Measurements from ENCODE around the gene KCNC2. TPM values are rescaled to one million over a fixed set of nuclear protein-coding genes. Genes with fewer than 3 reads are reported as not detected.

Gene KCNC2
- total RNA-seq, 1 experiment from 2014 or later = not detected

DNA sequence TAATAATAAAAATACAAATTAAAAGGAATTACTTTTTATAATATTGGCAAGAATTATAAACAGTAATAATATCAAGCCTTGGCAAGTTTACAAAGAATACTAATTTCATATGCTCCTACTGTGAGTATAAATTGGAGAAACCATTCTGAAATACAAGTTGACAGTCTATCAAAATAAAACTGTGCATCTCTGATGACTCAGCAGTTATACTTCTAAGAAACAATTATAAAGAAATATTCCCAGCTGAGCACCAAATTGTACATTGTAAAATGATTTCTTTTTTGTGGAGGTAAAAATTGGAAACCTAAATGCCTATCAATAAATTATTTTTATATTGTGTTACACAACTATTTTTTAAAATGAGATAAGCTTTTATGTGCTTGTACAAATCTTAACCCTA, 35.5 kb upstream of the KCNC2 start:
- H3K9me3 ChIP-seq (ENCODE audit: insufficient read depth, low read depth) = no peaks in the 10 kb centered on the region; the same call in 1 of the 2 replicates
- no peak overlapping the region for H3K4me2 ChIP-seq
- H3K79me2 ChIP-seq (ENCODE audit: low read depth) = no peaks in the 10 kb centered on the region
- no TSS peak for BruUV-seq (replicated peaks)
- no peak overlapping the region for H3K4me3 ChIP-seq
- H3K27me3 ChIP-seq (ENCODE audit: insufficient read depth, low read depth) = no peaks in the 10 kb centered on the region
- no peak for DNase-seq
- ChIA-PET CTCF (no interaction called here), POLR2A (ENCODE audit: unreplicated experiment) (no interaction called here)
- peaks cover 4% of the 10 kb centered on the region; the same call in 1 of the 2 replicates for H3K9me2 ChIP-seq (ENCODE audit: insufficient read depth)
- H4K20me1 ChIP-seq (ENCODE audit: insufficient read depth) = no peaks in the 10 kb centered on the region
- H2AFZ ChIP-seq = no peak overlapping the region
- no peaks in the 10 kb centered on the region for H3K36me3 ChIP-seq (ENCODE audit: low read depth)
- intact Hi-C loops (cut with micrococcal nuclease; ENCODE audit: unreplicated experiment) = no loop called here
- no peaks in the 10 kb centered on the region for H3F3A ChIP-seq (ENCODE audit: insufficient read depth, low read depth)
- TF ChIP-seq, protein P1, sequence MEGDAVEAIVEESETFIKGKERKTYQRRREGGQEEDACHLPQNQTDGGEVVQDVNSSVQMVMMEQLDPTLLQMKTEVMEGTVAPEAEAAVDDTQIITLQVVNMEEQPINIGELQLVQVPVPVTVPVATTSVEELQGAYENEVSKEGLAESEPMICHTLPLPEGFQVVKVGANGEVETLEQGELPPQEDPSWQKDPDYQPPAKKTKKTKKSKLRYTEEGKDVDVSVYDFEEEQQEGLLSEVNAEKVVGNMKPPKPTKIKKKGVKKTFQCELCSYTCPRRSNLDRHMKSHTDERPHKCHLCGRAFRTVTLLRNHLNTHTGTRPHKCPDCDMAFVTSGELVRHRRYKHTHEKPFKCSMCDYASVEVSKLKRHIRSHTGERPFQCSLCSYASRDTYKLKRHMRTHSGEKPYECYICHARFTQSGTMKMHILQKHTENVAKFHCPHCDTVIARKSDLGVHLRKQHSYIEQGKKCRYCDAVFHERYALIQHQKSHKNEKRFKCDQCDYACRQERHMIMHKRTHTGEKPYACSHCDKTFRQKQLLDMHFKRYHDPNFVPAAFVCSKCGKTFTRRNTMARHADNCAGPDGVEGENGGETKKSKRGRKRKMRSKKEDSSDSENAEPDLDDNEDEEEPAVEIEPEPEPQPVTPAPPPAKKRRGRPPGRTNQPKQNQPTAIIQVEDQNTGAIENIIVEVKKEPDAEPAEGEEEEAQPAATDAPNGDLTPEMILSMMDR (conservative IDR thresholded peaks at IDR 0.05) = no peak
- no peak for TF ChIP-seq EZH2 (IDR thresholded peaks at IDR 0.05; ENCODE audit: low read depth)
- no peaks in the 10 kb centered on the region for H3K4me1 ChIP-seq (replicated peaks; ENCODE audit: insufficient read depth)
- H3K27ac ChIP-seq = no peak overlapping the region

DNA sequence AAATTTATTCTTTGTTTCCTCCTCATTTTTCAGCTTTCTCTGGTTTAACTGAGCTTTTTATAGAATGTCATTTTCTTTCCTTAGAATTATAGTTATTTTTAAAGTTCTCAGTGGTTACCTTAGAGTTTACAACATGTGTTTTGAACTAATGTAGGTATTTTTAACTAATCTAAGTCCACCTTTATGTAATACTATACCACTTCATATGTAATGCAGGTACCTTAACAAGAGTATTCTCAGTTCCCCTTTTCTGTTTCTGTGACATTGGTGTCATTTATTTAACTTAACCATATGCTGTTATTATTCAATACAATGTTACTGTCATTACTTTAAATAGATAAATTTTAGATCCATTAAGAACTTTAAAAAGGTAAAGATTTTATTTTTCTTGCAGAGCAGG, 30.3 kb upstream of the KCNC2 start:
- H3K36me3 ChIP-seq (ENCODE audit: low read depth) = no peaks in the 10 kb centered on the region
- no TSS peak for BruUV-seq (replicated peaks)

DNA sequence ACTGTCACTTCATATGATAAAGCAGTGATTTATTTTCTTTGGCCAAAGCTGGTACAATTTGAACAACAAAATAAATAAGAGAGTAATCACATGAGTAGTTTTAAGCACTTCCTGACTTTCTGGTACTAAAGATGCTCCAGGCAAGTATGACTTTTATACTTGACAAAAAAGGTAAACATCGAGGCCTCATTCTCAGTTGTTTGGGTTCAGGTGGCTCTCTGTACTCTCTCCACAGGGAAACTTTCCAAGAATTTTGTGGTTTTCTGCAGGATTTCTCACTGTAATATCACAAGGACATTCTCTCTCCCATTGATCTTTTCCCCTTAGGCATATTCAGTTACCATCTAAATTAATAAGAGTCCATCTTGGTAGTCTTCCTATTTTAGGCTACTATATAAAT, 26.6 kb upstream of the KCNC2 start:
- Histone ChIP-seq H3K27me3 (ENCODE audit: insufficient read depth, low read depth) (no peaks in the 10 kb centered on the region), H3K9me3 (ENCODE audit: insufficient read depth, low read depth) (no peaks in the 10 kb centered on the region; the same call in 1 of the 2 replicates), H4K20me1 (ENCODE audit: insufficient read depth) (no peaks in the 10 kb centered on the region), H2AFZ (peak overlapping the region; percentile 61; the same call in 1 of the 2 replicates), H3K4me2 (no peak overlapping the region), H3K79me2 (ENCODE audit: low read depth) (no peaks in the 10 kb centered on the region), H3F3A (ENCODE audit: insufficient read depth, low read depth) (no peaks in the 10 kb centered on the region), H3K27ac (no peak overlapping the region), H3K4me3 (no peak overlapping the region), H3K9me2 (ENCODE audit: insufficient read depth) (no peaks in the 10 kb centered on the region), H3K4me1 (replicated peaks; ENCODE audit: insufficient read depth) (no peaks in the 10 kb centered on the region), H3K36me3 (ENCODE audit: low read depth) (no peaks in the 10 kb centered on the region)
- no peak for DNase-seq
- intact Hi-C loops (cut with micrococcal nuclease; ENCODE audit: unreplicated experiment) = no loop called here
- no TSS peak for BruUV-seq (replicated peaks)
- POLR2A ChIA-PET (ENCODE audit: unreplicated experiment) = no interaction called here
- CTCF ChIA-PET = no interaction called here
- TF ChIP-seq EZH2 (IDR thresholded peaks at IDR 0.05; ENCODE audit: low read depth) = no peak
- TF ChIP-seq, protein P1 (conservative IDR thresholded peaks at IDR 0.05) = no peak

More for the DNA sequence above, 30.3 kb upstream of the KCNC2 start:
- Histone ChIP-seq H3K9me3 (ENCODE audit: insufficient read depth, low read depth) (no peaks in the 10 kb centered on the region; the same call in 1 of the 2 replicates), H3K9me2 (ENCODE audit: insufficient read depth) (peaks cover 4% of the 10 kb centered on the region; the same call in 1 of the 2 replicates), H3K4me3 (no peak overlapping the region), H3F3A (ENCODE audit: insufficient read depth, low read depth) (no peaks in the 10 kb centered on the region), H2AFZ (no peak overlapping the region), H4K20me1 (ENCODE audit: insufficient read depth) (no peaks in the 10 kb centered on the region), H3K4me1 (replicated peaks; ENCODE audit: insufficient read depth) (no peaks in the 10 kb centered on the region), H3K27ac (no peak overlapping the region), H3K79me2 (ENCODE audit: low read depth) (no peaks in the 10 kb centered on the region), H3K4me2 (no peak overlapping the region), H3K27me3 (ENCODE audit: insufficient read depth, low read depth) (no peaks in the 10 kb centered on the region)
- intact Hi-C loops (cut with micrococcal nuclease; ENCODE audit: unreplicated experiment) = no loop called here
- ChIA-PET CTCF (no interaction called here), POLR2A (ENCODE audit: unreplicated experiment) (no interaction called here)
- no peak for DNase-seq
- TF ChIP-seq, protein P1 (conservative IDR thresholded peaks at IDR 0.05) = no peak
- TF ChIP-seq EZH2 (IDR thresholded peaks at IDR 0.05; ENCODE audit: low read depth) = no peak
